ENCODE results near the gene MVK.

GRCh38 chr12:109619002-109619604, 45.5 kb downstream of the MVK start:
- TF ChIP-seq CTCF (IDR thresholded peaks at IDR 0.05) (no peak), POLR2A (IDR thresholded peaks at IDR 0.05) (no peak)

Measured in adrenal gland (tissue), 5 donors.